ENCODE results near the gene CNIH1. TPM values are rescaled to one million over a fixed set of nuclear protein-coding genes. Genes with fewer than 3 reads are reported as not detected.
"Not testable (repeated sequence)": the region's sequence is repeated elsewhere in the genome, so short reads cannot be mapped to it uniquely, and the experiment has no call there.

The CNIH1 gene
- total RNA-seq, 1 donor from 2014 or later, result 111 TPM

GRCh38 chr14:54385556-54385955 lies 55.6 kb downstream of the CNIH1 start:
- H3K4me3 Mint-ChIP-seq, result no peak overlapping the region
- no peaks in the 10 kb centered on the region for H3K36me3 Mint-ChIP-seq
- H3K27ac Mint-ChIP-seq, result no peak overlapping the region
- peaks cover 11% of the 10 kb centered on the region for H3K4me1 Mint-ChIP-seq (ENCODE audit: unreplicated experiment)
- H3K27me3 Mint-ChIP-seq, result peaks cover 22% of the 10 kb centered on the region
- no peak for TF ChIP-seq CTCF (conservative IDR thresholded peaks at IDR 0.05)
- no peaks in the 10 kb centered on the region for H3K9me3 Mint-ChIP-seq
- DNase-seq (ENCODE audit: extremely low spot score, unreplicated experiment), result no peak

GRCh38 chr14:54383835-54384234 lies 57.3 kb downstream of the CNIH1 start:
- H3K4me3 Mint-ChIP-seq, result no peak overlapping the region
- no peak overlapping the region for H3K27ac Mint-ChIP-seq
- peaks cover 11% of the 10 kb centered on the region for H3K4me1 Mint-ChIP-seq (ENCODE audit: unreplicated experiment)
- H3K27me3 Mint-ChIP-seq, result peaks cover 20% of the 10 kb centered on the region
- DNase-seq (ENCODE audit: extremely low spot score, unreplicated experiment), result no peak
- no peaks in the 10 kb centered on the region for H3K36me3 Mint-ChIP-seq
- no peaks in the 10 kb centered on the region for H3K9me3 Mint-ChIP-seq
- TF ChIP-seq CTCF (conservative IDR thresholded peaks at IDR 0.05), result no peak

- H3K4me1 Mint-ChIP-seq (ENCODE audit: unreplicated experiment), result peaks cover 11% of the 10 kb centered on the region
- H3K36me3 Mint-ChIP-seq, result no peaks in the 10 kb centered on the region
- H3K4me3 Mint-ChIP-seq, result no peak overlapping the region
- DNase-seq (ENCODE audit: extremely low spot score, unreplicated experiment), result no peak
- no peaks in the 10 kb centered on the region for H3K9me3 Mint-ChIP-seq
- peaks cover 14% of the 10 kb centered on the region for H3K27me3 Mint-ChIP-seq
- TF ChIP-seq CTCF (conservative IDR thresholded peaks at IDR 0.05), result no peak
- no peak overlapping the region for H3K27ac Mint-ChIP-seq
Measured at GRCh38 chr14:54381821-54382220, 59.4 kb downstream of the CNIH1 start.

- not testable (repeated sequence) for H3K27ac Mint-ChIP-seq; H3K4me3 Mint-ChIP-seq; H3K9me3 Mint-ChIP-seq; DNase-seq (ENCODE audit: extremely low spot score, unreplicated experiment); H3K36me3 Mint-ChIP-seq; H3K27me3 Mint-ChIP-seq
- peaks cover 11% of the 10 kb centered on the region for H3K4me1 Mint-ChIP-seq (ENCODE audit: unreplicated experiment)
Measured at GRCh38 chr14:54380558-54380957, 60.6 kb downstream of the CNIH1 start.

DNA sequence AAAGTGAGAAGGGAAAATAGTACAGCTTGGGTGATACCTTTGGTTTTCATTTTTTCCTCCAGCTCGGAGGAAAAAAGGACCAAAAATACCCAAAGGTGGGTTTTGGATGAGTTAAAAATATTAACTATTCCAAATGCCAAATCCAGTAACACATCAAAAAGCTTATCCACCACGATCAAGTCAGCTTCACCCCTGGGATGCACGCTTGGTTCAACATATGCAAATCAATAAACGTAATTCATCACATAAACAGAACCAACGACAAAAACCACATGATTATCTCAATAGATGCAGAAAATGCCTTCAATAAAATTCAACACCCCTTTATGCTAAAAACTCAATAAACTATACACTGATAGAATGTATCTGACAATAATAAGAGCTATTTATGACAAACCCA lies 62.3 kb downstream of the CNIH1 start:
- H3K36me3 Mint-ChIP-seq; H3K4me3 Mint-ChIP-seq; H3K27ac Mint-ChIP-seq; H3K9me3 Mint-ChIP-seq; H3K27me3 Mint-ChIP-seq; H3K4me1 Mint-ChIP-seq (ENCODE audit: unreplicated experiment); DNase-seq (ENCODE audit: extremely low spot score, unreplicated experiment): not testable (repeated sequence)

DNA sequence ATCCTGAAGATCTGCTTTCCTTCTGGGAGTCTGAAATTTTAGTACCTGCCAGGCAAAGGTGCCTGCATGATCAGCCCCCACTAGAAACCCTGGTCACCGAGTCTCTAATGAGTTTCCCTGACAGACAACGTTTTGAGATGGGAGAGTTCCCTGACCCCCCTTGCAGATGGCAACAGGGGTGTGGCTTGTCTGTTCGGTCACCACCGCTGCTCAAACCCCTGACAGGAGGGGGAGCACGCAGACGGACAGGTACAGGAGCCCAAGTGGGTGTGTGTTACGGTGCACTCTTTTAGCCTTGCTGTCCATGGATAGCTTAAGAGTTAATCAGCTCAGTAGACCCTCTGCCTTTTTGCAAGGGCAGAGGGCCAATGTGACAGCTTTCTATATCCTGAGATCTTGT lies 63.7 kb downstream of the CNIH1 start:
- no peaks in the 10 kb centered on the region for H3K9me3 Mint-ChIP-seq
- DNase-seq (ENCODE audit: extremely low spot score, unreplicated experiment), result no peak
- peaks cover 3% of the 10 kb centered on the region for H3K4me1 Mint-ChIP-seq (ENCODE audit: unreplicated experiment)
- no peak overlapping the region for H3K27ac Mint-ChIP-seq
- H3K4me3 Mint-ChIP-seq, result no peak overlapping the region
- TF ChIP-seq CTCF (conservative IDR thresholded peaks at IDR 0.05), result no peak
- no peaks in the 10 kb centered on the region for H3K36me3 Mint-ChIP-seq
- H3K27me3 Mint-ChIP-seq, result peaks cover 3% of the 10 kb centered on the region
